Ascending aorta (tissue), 2 donors: ENCODE measurements around the gene ABCC3. TPM values are rescaled to one million over a fixed set of nuclear protein-coding genes. Genes with fewer than 3 reads are reported as not detected.

Experiments used
- DNase-seq, 2 donors: peaks; one replicate each; pipeline ENCODE4 v3.0.0-alpha.2; 2019; ENCODE audit warnings: low spot score in 2 of 2
- H3K27ac ChIP-seq, 2 donors: fragments of 200-600 bp; sonication (generic); one replicate each; pipeline ENCODE4 v1.5.1; 2016 to 2017; ENCODE audit warnings: mild to moderate bottlenecking in 1 of 2
- H3K27me3 ChIP-seq: fragments of 200-600 bp; sonication (generic); one replicate; pipeline ENCODE4 v1.5.1; 2017
- H3K36me3 ChIP-seq, 2 donors: fragments of 200-600 bp; sonication (generic); one replicate each; pipeline ENCODE4 v1.5.1; 2016
- H3K4me1 ChIP-seq, 2 donors: fragments of 200-600 bp; sonication (generic); one replicate each; pipeline ENCODE4 v1.5.1; 2016 to 2017; ENCODE audit warnings: mild to moderate bottlenecking in 1 of 2
- H3K4me3 ChIP-seq, 2 donors: fragments of 200-600 bp; sonication (generic); one replicate each; pipeline ENCODE4 v1.5.1; 2016 to 2017; ENCODE audit warnings: mild to moderate bottlenecking in 1 of 2
- H3K9me3 ChIP-seq, 2 donors: fragments of 200-600 bp; sonication (generic); one replicate each; pipeline ENCODE4 v1.5.1; 2016
- CTCF ChIP-seq, 3 experiments: fragments of 200-600 bp in 2 of 3; fragments of 450-650 bp in 1 of 3; sonication (generic) in 2 of 3; IDR thresholded peaks; one replicate each; pipeline ENCODE4 v1.5.1; 2016 to 2019; ENCODE audit warnings: antibody characterized with exemption in 3 of 3, mild to moderate bottlenecking in 1 of 3, moderate library complexity in 1 of 3
- intact Hi-C: fragments of 100-400 bp; cut with DNase I; formaldehyde crosslinking; loops from one replicate; pipeline ENCODE4 v1.15.1; 2023
- total RNA-seq: library from RNA; depleted of rRNA; stranded (reverse); fragments of >200 nt; gene quantifications from one replicate; pipeline ENCODE4 v1.1.0, GENCODE V29; 2016

Gene ABCC3
- total RNA-seq, 1 donor from 2014 or later: 30.2 TPM

- intact Hi-C loops: no loop called here
- no peaks in the 10 kb centered on the region for H3K9me3 ChIP-seq
- H3K27ac ChIP-seq: no peak overlapping the region
- TF ChIP-seq CTCF (IDR thresholded peaks at IDR 0.05): no peak
- no peak for DNase-seq
- H3K27me3 ChIP-seq: no peaks in the 10 kb centered on the region
- no peak overlapping the region for H3K4me3 ChIP-seq
- H3K4me1 ChIP-seq: peaks cover 8 to 16% of the 10 kb centered on the region in 2 donors
- no peaks in the 10 kb centered on the region for H3K36me3 ChIP-seq
Measured at GRCh38 chr17:50665838-50666237, 31.2 kb downstream of the ABCC3 start.

GRCh38 chr17:50666316-50666715 lies 31.6 kb downstream of the ABCC3 start:
- H3K27ac ChIP-seq: no peak overlapping the region
- no peaks in the 10 kb centered on the region for H3K27me3 ChIP-seq
- peaks cover 4 to 11% of the 10 kb centered on the region in 2 donors for H3K4me1 ChIP-seq
- intact Hi-C loops: no loop called here
- no peak for TF ChIP-seq CTCF (IDR thresholded peaks at IDR 0.05)
- H3K4me3 ChIP-seq: no peak overlapping the region
- no peaks in the 10 kb centered on the region for H3K36me3 ChIP-seq
- no peak for DNase-seq
- no peaks in the 10 kb centered on the region for H3K9me3 ChIP-seq

- H3K9me3 ChIP-seq: no peaks in the 10 kb centered on the region
- H3K27ac ChIP-seq: no peak overlapping the region
- H3K36me3 ChIP-seq: no peaks in the 10 kb centered on the region
- no peak overlapping the region for H3K4me3 ChIP-seq
- no peak for TF ChIP-seq CTCF (IDR thresholded peaks at IDR 0.05)
- intact Hi-C loops: no loop called here
- no peaks in the 10 kb centered on the region for H3K4me1 ChIP-seq
- H3K27me3 ChIP-seq: no peaks in the 10 kb centered on the region
- DNase-seq: no peak
Measured at GRCh38 chr17:50667259-50668024, 32.8 kb downstream of the ABCC3 start.

- H3K4me1 ChIP-seq: peaks cover 2 to 3% of the 10 kb centered on the region in 2 donors
- intact Hi-C loops: no loop called here
- H3K27ac ChIP-seq: peak overlapping the region in 1 of 2 donors; percentile 28
- no peaks in the 10 kb centered on the region for H3K27me3 ChIP-seq
- no peak for TF ChIP-seq CTCF (IDR thresholded peaks at IDR 0.05)
- H3K36me3 ChIP-seq: no peaks in the 10 kb centered on the region
- no peaks in the 10 kb centered on the region for H3K9me3 ChIP-seq
- no peak for DNase-seq
- no peak overlapping the region for H3K4me3 ChIP-seq
Measured at GRCh38 chr17:50668025-50668837, 33.5 kb downstream of the ABCC3 start.

- intact Hi-C loops: no loop called here
- Histone ChIP-seq H3K9me3 (no peaks in the 10 kb centered on the region), H3K4me3 (no peak overlapping the region), H3K27me3 (no peaks in the 10 kb centered on the region), H3K4me1 (peaks cover 2 to 7% of the 10 kb centered on the region in 2 donors), H3K27ac (peak overlapping the region in 1 of 2 donors; percentile 28), H3K36me3 (no peaks in the 10 kb centered on the region)
- TF ChIP-seq CTCF (IDR thresholded peaks at IDR 0.05): no peak
- no peak for DNase-seq
Measured at GRCh38 chr17:50668838-50669581, 34.3 kb downstream of the ABCC3 start.
